Astrocyte (in vitro differentiated cells and primary cell): ENCODE measurements around the gene OTULINL. TPM values are rescaled to one million over a fixed set of nuclear protein-coding genes. Genes with fewer than 3 reads are reported as not detected.

ENCODE experiments used
- DNase-seq: peaks from one replicate; pipeline ENCODE4 v3.0.0-alpha.2; 2010; ENCODE audit warnings: low read depth
- FAIRE-seq: peaks from 2 replicates; lab custom pipeline; 2011; peaks lifted over from hg19 to GRCh38; lab: Jason Lieb, UNC
- H2AFZ ChIP-seq: 2 replicates; pipeline ENCODE4 v1.6.0; 2012; ENCODE audit warnings: low read depth, low read length, inconsistent platforms
- H3K27ac ChIP-seq: 2 replicates; pipeline ENCODE4 v1.5.1; 2011; ENCODE audit warnings: low read depth, low read length, inconsistent platforms
- H3K27me3 ChIP-seq: 2 replicates; pipeline ENCODE4 v1.6.0; 2011; ENCODE audit warnings: low read length, inconsistent platforms; ENCODE audit not compliant: insufficient read depth
- H3K36me3 ChIP-seq: 2 replicates; pipeline ENCODE4 v1.5.1; 2011; ENCODE audit warnings: low read length, inconsistent platforms; ENCODE audit not compliant: insufficient read depth
- H3K4me1 ChIP-seq: 2 replicates; pipeline ENCODE4 v1.5.1; 2011; ENCODE audit warnings: low read length, inconsistent platforms; ENCODE audit not compliant: insufficient read depth
- H3K4me2 ChIP-seq: 2 replicates; pipeline ENCODE4 v1.6.0; 2012; ENCODE audit warnings: low read length, inconsistent platforms
- H3K4me3 ChIP-seq: 2 replicates; pipeline ENCODE4 v1.5.1; 2011; ENCODE audit warnings: low read depth, mild to moderate bottlenecking, low read length, inconsistent platforms; ENCODE audit not compliant: insufficient read depth
- H3K79me2 ChIP-seq: 2 replicates; pipeline ENCODE4 v1.6.0; 2012; ENCODE audit warnings: mild to moderate bottlenecking, low read length, inconsistent platforms; ENCODE audit not compliant: insufficient read depth
- H3K9ac ChIP-seq: 2 replicates; pipeline ENCODE4 v1.6.0; 2012; ENCODE audit warnings: mild to moderate bottlenecking, low read length, inconsistent platforms
- H3K9me3 ChIP-seq: 2 replicates; pipeline ENCODE4 v1.5.1; 2012; ENCODE audit warnings: low read depth, mild to moderate bottlenecking, low read length, inconsistent platforms; ENCODE audit not compliant: insufficient read depth
- H4K20me1 ChIP-seq: 2 replicates; pipeline ENCODE4 v1.6.0; 2012; ENCODE audit warnings: low read length, inconsistent platforms; ENCODE audit not compliant: insufficient read depth
- H3K27ac Mint-ChIP-seq: one replicate; pipeline ENCODE4 v1.8.0; 2021; ENCODE audit warnings: mild to moderate bottlenecking, mixed read lengths; ENCODE audit not compliant: unreplicated experiment
- H3K27me3 Mint-ChIP-seq: one replicate; pipeline ENCODE4 v1.8.0; 2021; ENCODE audit warnings: low read depth, mixed read lengths; ENCODE audit not compliant: unreplicated experiment
- H3K36me3 Mint-ChIP-seq: one replicate; pipeline ENCODE4 v1.8.0; 2021; ENCODE audit warnings: low read depth, mixed read lengths; ENCODE audit not compliant: unreplicated experiment
- H3K4me1 Mint-ChIP-seq: one replicate; pipeline ENCODE4 v1.8.0; 2021; ENCODE audit warnings: low read depth, mixed read lengths; ENCODE audit not compliant: unreplicated experiment
- H3K4me3 Mint-ChIP-seq: one replicate; pipeline ENCODE4 v1.8.0; 2021; ENCODE audit warnings: mild to moderate bottlenecking, moderate library complexity, mixed read lengths; ENCODE audit not compliant: unreplicated experiment
- H3K9me3 Mint-ChIP-seq: one replicate; pipeline ENCODE4 v1.8.0; 2021; ENCODE audit warnings: mild to moderate bottlenecking, mixed read lengths; ENCODE audit not compliant: unreplicated experiment
- EZH2 ChIP-seq: IDR thresholded peaks from 2 replicates; pipeline ENCODE4 v1.6.1; 2012; ENCODE audit warnings: mild to moderate bottlenecking, low read length, inconsistent platforms; ENCODE audit not compliant: insufficient read depth
- total RNA-seq: library from RNA; stranded (reverse); gene quantifications from 2 replicates; pipeline ENCODE4 v1.2.1, GENCODE V29; 2021
- TF ChIP-seq, protein P1 (sequence below): IDR thresholded peaks from 2 replicates; pipeline ENCODE4 v1.5.1; 2011; ENCODE audit warnings: low read depth, mild to moderate bottlenecking, inconsistent platforms, low read length, moderate library complexity; ENCODE audit not compliant: insufficient read depth

OTULINL gene
- total RNA-seq, 1 donor from 2014 or later = 2.8 TPM

DNA sequence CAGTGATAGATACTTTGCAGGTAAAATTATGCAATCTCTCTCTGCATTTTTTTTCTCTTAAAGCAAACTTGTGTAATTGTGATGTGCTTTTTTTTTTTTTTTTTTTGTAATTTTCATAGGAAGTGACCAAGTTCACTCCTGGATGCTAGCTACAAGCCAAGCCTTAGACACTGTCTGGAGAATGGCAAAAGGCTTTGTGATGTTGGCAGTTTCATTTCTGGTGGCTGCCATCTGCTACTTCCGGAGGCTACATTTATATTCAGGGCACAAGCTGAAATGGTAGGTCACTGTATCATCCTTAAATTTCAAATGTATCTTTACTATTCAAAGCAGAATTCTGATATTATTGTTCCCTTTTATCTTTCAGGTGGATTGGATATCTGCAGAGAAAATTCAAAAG is 19.3 kb downstream of the OTULINL start:
- H3K4me1 Mint-ChIP-seq = no peaks in the 10 kb centered on the region
- no peak overlapping the region for H3K4me3 ChIP-seq
- FAIRE-seq = no peak
- H2AFZ ChIP-seq = no peak overlapping the region
- H3K9me3 ChIP-seq = no peaks in the 10 kb centered on the region
- no peaks in the 10 kb centered on the region for H3K79me2 ChIP-seq
- H3K9ac ChIP-seq = no peak overlapping the region
- H3K4me1 ChIP-seq = no peaks in the 10 kb centered on the region
- TF ChIP-seq EZH2 = no peak
- TF ChIP-seq, protein P1, sequence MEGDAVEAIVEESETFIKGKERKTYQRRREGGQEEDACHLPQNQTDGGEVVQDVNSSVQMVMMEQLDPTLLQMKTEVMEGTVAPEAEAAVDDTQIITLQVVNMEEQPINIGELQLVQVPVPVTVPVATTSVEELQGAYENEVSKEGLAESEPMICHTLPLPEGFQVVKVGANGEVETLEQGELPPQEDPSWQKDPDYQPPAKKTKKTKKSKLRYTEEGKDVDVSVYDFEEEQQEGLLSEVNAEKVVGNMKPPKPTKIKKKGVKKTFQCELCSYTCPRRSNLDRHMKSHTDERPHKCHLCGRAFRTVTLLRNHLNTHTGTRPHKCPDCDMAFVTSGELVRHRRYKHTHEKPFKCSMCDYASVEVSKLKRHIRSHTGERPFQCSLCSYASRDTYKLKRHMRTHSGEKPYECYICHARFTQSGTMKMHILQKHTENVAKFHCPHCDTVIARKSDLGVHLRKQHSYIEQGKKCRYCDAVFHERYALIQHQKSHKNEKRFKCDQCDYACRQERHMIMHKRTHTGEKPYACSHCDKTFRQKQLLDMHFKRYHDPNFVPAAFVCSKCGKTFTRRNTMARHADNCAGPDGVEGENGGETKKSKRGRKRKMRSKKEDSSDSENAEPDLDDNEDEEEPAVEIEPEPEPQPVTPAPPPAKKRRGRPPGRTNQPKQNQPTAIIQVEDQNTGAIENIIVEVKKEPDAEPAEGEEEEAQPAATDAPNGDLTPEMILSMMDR = no peak
- H3K4me2 ChIP-seq = no peak overlapping the region
- no peaks in the 10 kb centered on the region for H4K20me1 ChIP-seq
- no peaks in the 10 kb centered on the region for H3K27me3 ChIP-seq
- DNase-seq = no peak
- H3K36me3 Mint-ChIP-seq = peaks cover 7% of the 10 kb centered on the region
- H3K36me3 ChIP-seq = no peaks in the 10 kb centered on the region
- no peak overlapping the region for H3K27ac ChIP-seq
- no peak overlapping the region for H3K4me3 Mint-ChIP-seq
- no peak overlapping the region for H3K27ac Mint-ChIP-seq
- H3K9me3 Mint-ChIP-seq = peaks cover 3% of the 10 kb centered on the region
- H3K27me3 Mint-ChIP-seq = peaks cover 2% of the 10 kb centered on the region

DNA sequence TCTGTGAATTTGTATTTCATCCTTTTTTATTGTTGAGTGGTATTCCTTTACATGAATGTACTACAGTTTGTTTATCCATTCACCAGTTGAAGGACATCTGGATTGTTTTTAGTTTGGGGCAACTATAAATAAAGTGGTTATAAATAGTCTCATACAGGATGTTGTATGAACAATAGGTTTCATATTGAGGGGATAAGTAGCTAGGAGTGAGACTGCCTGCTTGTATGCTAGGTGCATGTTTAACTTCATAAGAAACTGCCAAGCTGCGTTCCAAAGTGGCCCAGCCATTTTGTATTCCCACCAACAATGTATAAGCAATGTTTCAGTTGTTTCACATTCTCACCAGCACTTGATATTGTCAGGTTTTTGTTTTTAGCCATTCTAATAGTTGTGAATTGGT is 21.5 kb downstream of the OTULINL start:
- Histone ChIP-seq H3K4me3 (no peak overlapping the region), H3K27me3 (no peaks in the 10 kb centered on the region), H3K4me1 (no peaks in the 10 kb centered on the region), H4K20me1 (no peaks in the 10 kb centered on the region), H3K27ac (no peak overlapping the region), H3K4me2 (no peak overlapping the region), H3K9me3 (no peaks in the 10 kb centered on the region), H3K36me3 (no peaks in the 10 kb centered on the region), H3K79me2 (no peaks in the 10 kb centered on the region), H3K9ac (no peak overlapping the region), H2AFZ (no peak overlapping the region)
- Mint-ChIP-seq H3K9me3 (peaks cover 5% of the 10 kb centered on the region), H3K27me3 (peaks cover 2% of the 10 kb centered on the region), H3K4me3 (no peak overlapping the region), H3K27ac (no peak overlapping the region), H3K36me3 (peaks cover 7% of the 10 kb centered on the region), H3K4me1 (no peaks in the 10 kb centered on the region)
- DNase-seq (no peak), FAIRE-seq (no peak)
- TF ChIP-seq EZH2 = no peak
- TF ChIP-seq, protein P1 = no peak

DNA sequence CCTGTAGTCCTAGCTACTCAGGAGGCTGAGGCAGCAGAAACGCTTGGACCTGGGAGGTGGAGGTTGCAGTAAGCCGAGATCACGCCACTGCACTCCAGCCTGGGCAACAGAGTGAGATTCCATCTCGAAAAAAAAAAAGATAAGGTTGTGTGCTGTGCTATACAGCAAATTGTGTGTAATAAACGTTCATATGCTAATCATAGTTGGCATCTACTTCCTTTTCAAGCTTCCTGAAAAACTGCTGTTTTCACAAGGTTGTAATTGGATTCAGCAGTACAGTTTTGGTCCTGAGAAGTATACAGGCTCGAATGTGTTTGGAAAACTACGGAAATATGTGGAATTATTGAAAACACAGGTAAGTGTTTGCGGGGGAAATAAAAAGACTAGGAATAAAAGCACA is 25.5 kb downstream of the OTULINL start:
- H3K79me2 ChIP-seq = no peaks in the 10 kb centered on the region
- H3K27me3 ChIP-seq = no peaks in the 10 kb centered on the region
- H3K9me3 Mint-ChIP-seq = peaks cover 5% of the 10 kb centered on the region
- DNase-seq = no peak
- H3K36me3 Mint-ChIP-seq = peaks cover 7% of the 10 kb centered on the region
- H4K20me1 ChIP-seq = no peaks in the 10 kb centered on the region
- H3K27ac ChIP-seq = no peak overlapping the region
- H3K9me3 ChIP-seq = no peaks in the 10 kb centered on the region
- H3K4me1 ChIP-seq = no peaks in the 10 kb centered on the region
- no peak overlapping the region for H3K4me3 Mint-ChIP-seq
- H3K27me3 Mint-ChIP-seq = no peaks in the 10 kb centered on the region
- FAIRE-seq = no peak
- TF ChIP-seq EZH2 = no peak
- TF ChIP-seq, protein P1 = no peak
- H3K27ac Mint-ChIP-seq = no peak overlapping the region
- H2AFZ ChIP-seq = no peak overlapping the region
- H3K9ac ChIP-seq = no peak overlapping the region
- H3K36me3 ChIP-seq = no peaks in the 10 kb centered on the region
- no peak overlapping the region for H3K4me3 ChIP-seq
- H3K4me1 Mint-ChIP-seq = no peaks in the 10 kb centered on the region
- H3K4me2 ChIP-seq = no peak overlapping the region
